ENCODE data around the gene OTX1. TPM values are rescaled to one million over a fixed set of nuclear protein-coding genes. Genes with fewer than 3 reads are reported as not detected.

The OTX1 gene
- total and polyA plus RNA-seq, 2 of the 4 experiments (the other 2 are of a cell fraction), result 0.03 TPM; not detected in 1

DNA sequence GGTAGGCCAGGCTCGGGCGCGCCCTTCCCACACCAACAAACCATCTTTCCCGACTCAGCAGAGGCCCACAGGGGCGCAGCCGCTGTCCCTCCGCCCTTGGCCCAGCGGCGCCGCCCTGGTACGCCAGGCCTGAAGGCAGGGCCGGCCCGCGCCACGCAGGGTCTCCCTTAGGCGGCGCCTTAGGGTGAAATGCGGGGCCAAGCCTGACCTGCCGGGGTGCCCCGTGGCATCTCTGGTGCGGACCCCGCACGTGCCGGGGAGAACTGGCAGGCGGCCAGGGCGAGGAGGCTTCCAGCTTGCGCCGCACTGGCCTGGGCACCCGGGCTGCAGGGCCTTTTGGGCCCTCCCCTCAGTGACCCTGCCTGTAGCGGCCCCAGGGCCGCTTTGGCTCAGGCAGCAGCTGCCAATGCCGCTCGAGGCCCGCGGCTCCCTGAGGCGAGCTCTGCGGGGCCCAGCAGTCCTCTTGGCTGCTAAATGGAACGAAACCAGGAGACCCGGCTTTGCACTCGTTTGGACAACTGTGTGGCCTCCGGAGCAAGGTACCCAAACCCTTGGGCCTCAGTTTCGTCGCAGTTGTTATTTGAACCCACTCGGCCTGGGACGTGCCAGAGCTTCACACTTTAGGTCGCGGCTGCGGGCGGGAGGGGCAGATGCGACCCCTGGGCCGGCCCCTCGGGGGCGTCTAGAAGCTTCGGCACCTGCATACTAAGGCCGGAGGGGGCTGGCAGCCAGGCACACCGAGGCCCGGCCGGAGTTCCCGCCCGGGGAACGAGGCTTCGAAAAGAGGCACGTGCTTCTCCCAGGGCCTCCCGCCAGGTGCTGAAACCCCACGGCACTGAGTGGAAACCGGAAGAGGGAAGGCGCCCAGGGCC lies 8.5 kb downstream of the OTX1 start:
- Histone ChIP-seq H3K79me1 (ENCODE audit: low read depth in 1 of 2, low read length in 2 of 2) (no peaks in the 10 kb centered on the region), H2BK120ac (ENCODE audit: low read depth, low read length) (no peak overlapping the region), H3K4ac (ENCODE audit: low read depth, low read length) (no peak overlapping the region), H4K5ac (ENCODE audit: low read depth, low read length) (no peak overlapping the region), H2BK5ac (ENCODE audit: low read depth, low read length, poor library complexity, severe bottlenecking) (no peak overlapping the region), H3K23ac (ENCODE audit: low read depth, low read length) (no peak overlapping the region), H4K91ac (ENCODE audit: insufficient read depth, low read depth, low read length) (no peak overlapping the region), H3K18ac (ENCODE audit: low read depth, low read length) (no peak overlapping the region), H3K27me3 (ENCODE audit: control insufficient read depth, insufficient read depth, low read length) (peaks cover 69% of the 10 kb centered on the region), H2AFZ (replicated peaks; ENCODE audit: low read length, poor library complexity) (peak overlapping the region; percentile 36), H3K9ac (ENCODE audit: low read depth, low read length) (no peak overlapping the region), H3K4me2 (ENCODE audit: low read depth, low read length) (no peak overlapping the region), H3K9me3 (ENCODE audit: control insufficient read depth, insufficient read depth, low read length) (peaks cover 17% of the 10 kb centered on the region; the same call in 1 of the 2 replicates), H3K4me3 (ENCODE audit: insufficient read depth, low read depth, low read length) (no peak overlapping the region), H4K8ac (ENCODE audit: low read depth in 2 of 2, low read length in 2 of 2) (no peak overlapping the region), H2BK20ac (ENCODE audit: low read depth, low read length) (no peak overlapping the region), H3K56ac (ENCODE audit: extremely low read depth, insufficient read depth, low read length) (no peak overlapping the region), H2AK5ac (ENCODE audit: low read depth, low read length) (no peak overlapping the region), H2BK15ac (ENCODE audit: low read depth, low read length) (no peak overlapping the region), H3K9me1 (ENCODE audit: insufficient read depth, low read length) (peaks cover 3% of the 10 kb centered on the region; the same call in 1 of the 2 replicates), H3K36me3 (ENCODE audit: control insufficient read depth, insufficient read depth, low read length) (no peaks in the 10 kb centered on the region), H3K14ac (replicated peaks; ENCODE audit: low read depth, low read length) (no peak overlapping the region), H3K4me1 (ENCODE audit: control insufficient read depth, insufficient read depth, low read length) (peaks cover 2% of the 10 kb centered on the region; the same call in 1 of the 2 replicates), H4K20me1 (ENCODE audit: insufficient read depth, low read length) (peaks cover 10% of the 10 kb centered on the region; the same call in 1 of the 2 replicates), H2AK9ac (replicated peaks; ENCODE audit: low read depth, low read length, poor library complexity) (no peak overlapping the region), H3K27ac (ENCODE audit: insufficient read depth, low read length) (no peak overlapping the region)
- in situ Hi-C loops (cut with MboI; ENCODE audit: low sequenced_read_pairs) (no loop called here), intact Hi-C loops (cut with micrococcal nuclease) (no loop called here), dilution Hi-C loops (cut with HindIII; ENCODE audit: low sequenced_read_pairs, unreplicated experiment) (no loop called here)
- ATAC-seq (ENCODE audit: low read depth), result peak; percentile 8; the same call in 1 of the 2 replicates
- POLR2A ChIA-PET (ENCODE audit: unreplicated experiment), result no interaction called here
- WGBS, 2 experiments (ENCODE audit: extremely low coverage in 2 of 2, insufficient read length in 1 of 2), result 6% methylated on average over 24 of the region's 67 CpGs; no CpG with 5 or more reads in 1 of the 2 experiments
- no peak for DNase-seq
- BruUV-seq (replicated peaks), result no TSS peak
- CTCF ChIA-PET, result no interaction called here
- TF ChIP-seq MAZ (IDR thresholded peaks at IDR 0.05; ENCODE audit: borderline replicate concordance, low read depth, low read length) (no peak), CHD1 (IDR thresholded peaks at IDR 0.05; ENCODE audit: low read depth, low read length) (no peak), POLR2A (IDR thresholded peaks at IDR 0.05; ENCODE audit: low read depth, low read length) (no peak), MXI1 (IDR thresholded peaks at IDR 0.05; ENCODE audit: borderline replicate concordance, low read depth, low read length) (no peak), BHLHE40 (IDR thresholded peaks at IDR 0.05; ENCODE audit: low read depth, low read length) (no peak), RCOR1 (IDR thresholded peaks at IDR 0.05; ENCODE audit: insufficient replicate concordance, low read length) (no peak), FOS (IDR thresholded peaks at IDR 0.05; ENCODE audit: low read depth, low read length) (no peak), SMC3 (IDR thresholded peaks at IDR 0.05; ENCODE audit: low read depth, low read length) (no peak), CEBPB (IDR thresholded peaks at IDR 0.05; ENCODE audit: low read depth, low read length) (no peak), NFE2L2 (IDR thresholded peaks at IDR 0.05; ENCODE audit: low read depth, low read length) (no peak), RFX5 (IDR thresholded peaks at IDR 0.05; ENCODE audit: low read depth, low read length) (no peak), MAFK (IDR thresholded peaks at IDR 0.05; ENCODE audit: low read depth, low read length) (no peak), RAD21 (IDR thresholded peaks at IDR 0.05; ENCODE audit: low read length) (no peak)
- TF ChIP-seq, protein P1, sequence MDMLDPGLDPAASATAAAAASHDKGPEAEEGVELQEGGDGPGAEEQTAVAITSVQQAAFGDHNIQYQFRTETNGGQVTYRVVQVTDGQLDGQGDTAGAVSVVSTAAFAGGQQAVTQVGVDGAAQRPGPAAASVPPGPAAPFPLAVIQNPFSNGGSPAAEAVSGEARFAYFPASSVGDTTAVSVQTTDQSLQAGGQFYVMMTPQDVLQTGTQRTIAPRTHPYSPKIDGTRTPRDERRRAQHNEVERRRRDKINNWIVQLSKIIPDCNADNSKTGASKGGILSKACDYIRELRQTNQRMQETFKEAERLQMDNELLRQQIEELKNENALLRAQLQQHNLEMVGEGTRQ (IDR thresholded peaks at IDR 0.05; ENCODE audit: low read depth, low read length), result no peak
- TF ChIP-seq, protein P2, sequence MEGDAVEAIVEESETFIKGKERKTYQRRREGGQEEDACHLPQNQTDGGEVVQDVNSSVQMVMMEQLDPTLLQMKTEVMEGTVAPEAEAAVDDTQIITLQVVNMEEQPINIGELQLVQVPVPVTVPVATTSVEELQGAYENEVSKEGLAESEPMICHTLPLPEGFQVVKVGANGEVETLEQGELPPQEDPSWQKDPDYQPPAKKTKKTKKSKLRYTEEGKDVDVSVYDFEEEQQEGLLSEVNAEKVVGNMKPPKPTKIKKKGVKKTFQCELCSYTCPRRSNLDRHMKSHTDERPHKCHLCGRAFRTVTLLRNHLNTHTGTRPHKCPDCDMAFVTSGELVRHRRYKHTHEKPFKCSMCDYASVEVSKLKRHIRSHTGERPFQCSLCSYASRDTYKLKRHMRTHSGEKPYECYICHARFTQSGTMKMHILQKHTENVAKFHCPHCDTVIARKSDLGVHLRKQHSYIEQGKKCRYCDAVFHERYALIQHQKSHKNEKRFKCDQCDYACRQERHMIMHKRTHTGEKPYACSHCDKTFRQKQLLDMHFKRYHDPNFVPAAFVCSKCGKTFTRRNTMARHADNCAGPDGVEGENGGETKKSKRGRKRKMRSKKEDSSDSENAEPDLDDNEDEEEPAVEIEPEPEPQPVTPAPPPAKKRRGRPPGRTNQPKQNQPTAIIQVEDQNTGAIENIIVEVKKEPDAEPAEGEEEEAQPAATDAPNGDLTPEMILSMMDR (conservative IDR thresholded peaks at IDR 0.05; ENCODE audit: low read depth, low read length), result no peak

Measured in IMR-90 (cell line).